ENCODE results near the gene SPZ1.

GRCh38 chr5:80318212-80318611 is 1.6 kb upstream of the SPZ1 start:
- TF ChIP-seq CTCF (conservative IDR thresholded peaks at IDR 0.05): no peak
- no peak for TF ChIP-seq ZFX (IDR thresholded peaks at IDR 0.05)
